ENCODE results near the gene GRIN3A.

DNA sequence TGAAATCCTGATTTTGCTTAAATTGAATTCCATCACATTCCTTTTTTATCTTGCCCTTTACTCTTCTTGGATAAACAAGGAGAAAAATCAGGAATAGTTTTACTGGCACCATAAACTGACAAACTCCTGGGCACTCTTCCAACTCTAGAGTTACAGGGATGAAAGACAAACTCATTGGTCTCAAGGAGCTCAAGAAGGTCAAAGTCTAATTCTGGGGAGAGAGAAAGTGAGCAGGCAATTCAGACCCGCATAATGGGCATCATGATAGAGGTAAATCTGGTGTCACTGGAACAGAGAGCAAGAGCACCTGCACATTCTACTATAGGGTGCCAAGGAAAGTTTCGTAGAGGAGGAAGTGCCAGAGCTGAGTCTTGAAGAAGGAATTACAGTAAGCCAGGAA, 64.8 kb downstream of the GRIN3A start:
- TF ChIP-seq CTCF (IDR thresholded peaks at IDR 0.05) (no peak), POLR2A (IDR thresholded peaks at IDR 0.05) (no peak), POLR2AphosphoS5 (IDR thresholded peaks at IDR 0.05) (no peak), EP300 (IDR thresholded peaks at IDR 0.05) (no peak)
